Neural progenitor cell (in vitro differentiated cells): ENCODE data around the gene HLA-DQB1.

Source experiments
- EZH2 ChIP-seq: fragments of 200-600 bp; sonication (generic); IDR thresholded peaks from 2 replicates; pipeline ENCODE4 v1.6.1; 2017; ENCODE audit warnings: antibody characterized with exemption, mild to moderate bottlenecking, moderate library complexity
- TF ChIP-seq, protein P1 (sequence below): fragments of 200-600 bp; sonication (generic); IDR thresholded peaks from 2 replicates; pipeline ENCODE4 v1.5.1; 2017; ENCODE audit warnings: antibody characterized with exemption, mild to moderate bottlenecking

GRCh38 chr6:32689531-32690501, 23.4 kb upstream of the HLA-DQB1 start:
- TF ChIP-seq, protein P1, sequence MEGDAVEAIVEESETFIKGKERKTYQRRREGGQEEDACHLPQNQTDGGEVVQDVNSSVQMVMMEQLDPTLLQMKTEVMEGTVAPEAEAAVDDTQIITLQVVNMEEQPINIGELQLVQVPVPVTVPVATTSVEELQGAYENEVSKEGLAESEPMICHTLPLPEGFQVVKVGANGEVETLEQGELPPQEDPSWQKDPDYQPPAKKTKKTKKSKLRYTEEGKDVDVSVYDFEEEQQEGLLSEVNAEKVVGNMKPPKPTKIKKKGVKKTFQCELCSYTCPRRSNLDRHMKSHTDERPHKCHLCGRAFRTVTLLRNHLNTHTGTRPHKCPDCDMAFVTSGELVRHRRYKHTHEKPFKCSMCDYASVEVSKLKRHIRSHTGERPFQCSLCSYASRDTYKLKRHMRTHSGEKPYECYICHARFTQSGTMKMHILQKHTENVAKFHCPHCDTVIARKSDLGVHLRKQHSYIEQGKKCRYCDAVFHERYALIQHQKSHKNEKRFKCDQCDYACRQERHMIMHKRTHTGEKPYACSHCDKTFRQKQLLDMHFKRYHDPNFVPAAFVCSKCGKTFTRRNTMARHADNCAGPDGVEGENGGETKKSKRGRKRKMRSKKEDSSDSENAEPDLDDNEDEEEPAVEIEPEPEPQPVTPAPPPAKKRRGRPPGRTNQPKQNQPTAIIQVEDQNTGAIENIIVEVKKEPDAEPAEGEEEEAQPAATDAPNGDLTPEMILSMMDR: no peak
- TF ChIP-seq EZH2: no peak
